Chondrocyte (in vitro differentiated cells): ENCODE measurements around the gene ALDOC. TPM values are rescaled to one million over a fixed set of nuclear protein-coding genes. Genes with fewer than 3 reads are reported as not detected.

Experiments used
- DNase-seq: peaks from one replicate; pipeline ENCODE4 v3.0.0; 2021; ENCODE audit warnings: mixed read lengths, low spot score
- H3K27ac Mint-ChIP-seq: one replicate; pipeline ENCODE4 v1.8.0; 2021; ENCODE audit warnings: mild to moderate bottlenecking, moderate library complexity, mixed read lengths; ENCODE audit not compliant: unreplicated experiment
- H3K27me3 Mint-ChIP-seq: 2 replicates; pipeline ENCODE4 v1.8.0; 2021; ENCODE audit warnings: low read depth, mixed read lengths
- H3K36me3 Mint-ChIP-seq: 2 replicates; pipeline ENCODE4 v1.8.0; 2021; ENCODE audit warnings: low read depth, mixed read lengths
- H3K4me1 Mint-ChIP-seq: 2 replicates; pipeline ENCODE4 v1.8.0; 2021; ENCODE audit warnings: low read depth, mild to moderate bottlenecking, mixed read lengths
- H3K4me3 Mint-ChIP-seq: one replicate; pipeline ENCODE4 v1.8.0; 2021; ENCODE audit warnings: mild to moderate bottlenecking, moderate library complexity, mixed read lengths; ENCODE audit not compliant: unreplicated experiment
- H3K9me3 Mint-ChIP-seq: 2 replicates; pipeline ENCODE4 v1.8.0; 2021; ENCODE audit warnings: low read depth, mixed read lengths
- total RNA-seq: library from RNA; stranded (reverse); gene quantifications from 3 replicates; pipeline ENCODE4 v1.2.1, GENCODE V29; 2021
- TF ChIP-seq, protein P1 (sequence below): fragments of 200-600 bp; sonication (generic); IDR thresholded peaks from 2 replicates; pipeline ENCODE4 v1.5.0; 2021; ENCODE audit warnings: antibody characterized with exemption, mild to moderate bottlenecking, moderate library complexity

ALDOC gene
- total RNA-seq, 1 donor from 2014 or later, result 9.5 TPM

DNA sequence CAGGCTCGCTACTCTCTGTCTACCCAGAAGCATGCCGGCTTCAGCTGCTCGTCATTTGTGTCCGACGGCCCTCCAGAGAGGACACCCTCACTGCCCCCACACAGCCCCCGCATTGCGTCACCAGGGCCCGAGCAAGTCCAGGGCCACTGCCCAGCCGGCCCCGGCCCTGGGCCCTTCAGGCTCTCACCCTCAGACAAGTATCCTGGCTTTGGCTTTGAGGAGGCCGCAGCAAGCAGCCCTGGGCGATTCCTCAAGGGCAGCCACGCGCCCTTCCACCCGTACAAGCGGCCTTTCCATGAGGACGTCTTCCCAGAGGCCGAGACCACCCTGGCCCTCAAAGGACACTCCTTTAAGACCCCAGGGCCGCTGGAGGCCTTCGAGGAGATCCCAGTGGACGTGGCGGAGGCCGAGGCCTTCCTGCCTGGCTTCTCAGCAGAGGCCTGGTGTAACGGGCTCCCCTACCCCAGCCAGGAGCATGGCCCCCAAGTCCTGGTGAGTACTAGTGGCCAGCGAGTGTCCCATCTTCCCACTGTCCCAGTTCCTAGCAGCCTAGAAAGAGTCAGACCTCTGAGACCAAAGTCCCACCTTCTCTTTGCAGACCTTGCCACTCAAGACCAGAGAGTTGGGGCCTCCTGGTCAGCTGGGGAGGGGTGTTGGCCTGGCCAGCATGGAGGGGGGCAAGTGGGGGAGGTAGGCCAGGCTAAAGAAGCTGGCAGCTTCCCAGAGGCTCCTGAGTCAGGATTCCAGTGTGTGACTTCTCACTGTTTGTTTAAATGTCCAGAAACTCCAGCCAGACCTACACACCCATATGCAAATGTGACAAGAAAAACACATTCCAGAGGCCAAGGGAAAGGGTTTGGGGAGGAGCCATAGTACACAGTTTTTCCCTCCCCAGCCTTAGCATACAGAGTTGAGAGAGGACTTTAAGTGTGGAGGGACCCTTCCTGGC is 51.9 kb downstream of the ALDOC start:
- Mint-ChIP-seq H3K36me3 (no peaks in the 10 kb centered on the region), H3K27ac (peak overlapping the region; percentile 29), H3K4me3 (no peak overlapping the region), H3K4me1 (peaks cover 39% of the 10 kb centered on the region), H3K9me3 (no peaks in the 10 kb centered on the region), H3K27me3 (peaks cover 3% of the 10 kb centered on the region)
- DNase-seq, result no peak
- TF ChIP-seq, protein P1, sequence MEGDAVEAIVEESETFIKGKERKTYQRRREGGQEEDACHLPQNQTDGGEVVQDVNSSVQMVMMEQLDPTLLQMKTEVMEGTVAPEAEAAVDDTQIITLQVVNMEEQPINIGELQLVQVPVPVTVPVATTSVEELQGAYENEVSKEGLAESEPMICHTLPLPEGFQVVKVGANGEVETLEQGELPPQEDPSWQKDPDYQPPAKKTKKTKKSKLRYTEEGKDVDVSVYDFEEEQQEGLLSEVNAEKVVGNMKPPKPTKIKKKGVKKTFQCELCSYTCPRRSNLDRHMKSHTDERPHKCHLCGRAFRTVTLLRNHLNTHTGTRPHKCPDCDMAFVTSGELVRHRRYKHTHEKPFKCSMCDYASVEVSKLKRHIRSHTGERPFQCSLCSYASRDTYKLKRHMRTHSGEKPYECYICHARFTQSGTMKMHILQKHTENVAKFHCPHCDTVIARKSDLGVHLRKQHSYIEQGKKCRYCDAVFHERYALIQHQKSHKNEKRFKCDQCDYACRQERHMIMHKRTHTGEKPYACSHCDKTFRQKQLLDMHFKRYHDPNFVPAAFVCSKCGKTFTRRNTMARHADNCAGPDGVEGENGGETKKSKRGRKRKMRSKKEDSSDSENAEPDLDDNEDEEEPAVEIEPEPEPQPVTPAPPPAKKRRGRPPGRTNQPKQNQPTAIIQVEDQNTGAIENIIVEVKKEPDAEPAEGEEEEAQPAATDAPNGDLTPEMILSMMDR, result no peak

DNA sequence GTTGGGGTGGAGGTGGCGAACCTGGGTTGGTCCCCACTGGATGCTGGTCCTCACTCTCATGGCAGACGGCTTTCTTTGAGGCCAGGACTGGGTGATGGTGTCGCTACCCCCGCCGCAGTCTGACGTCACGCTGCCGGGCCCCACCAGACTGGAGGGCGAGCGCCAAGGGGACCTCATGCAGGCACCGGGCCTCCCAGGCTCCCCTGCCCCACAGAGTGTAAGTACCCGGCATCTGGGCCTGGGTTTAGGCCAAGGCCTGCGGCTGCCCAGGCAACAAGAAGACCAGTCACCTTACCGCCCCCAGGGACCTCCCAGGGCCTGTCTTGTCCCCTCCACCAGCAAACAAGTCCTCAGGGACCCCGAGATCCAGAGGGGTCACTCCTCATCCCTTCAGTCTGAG is 52.8 kb downstream of the ALDOC start:
- Mint-ChIP-seq H3K27ac (no peak overlapping the region), H3K27me3 (peaks cover 5% of the 10 kb centered on the region), H3K9me3 (no peaks in the 10 kb centered on the region), H3K36me3 (no peaks in the 10 kb centered on the region), H3K4me1 (peaks cover 39% of the 10 kb centered on the region), H3K4me3 (no peak overlapping the region)
- TF ChIP-seq, protein P1, result no peak
- no peak for DNase-seq

DNA sequence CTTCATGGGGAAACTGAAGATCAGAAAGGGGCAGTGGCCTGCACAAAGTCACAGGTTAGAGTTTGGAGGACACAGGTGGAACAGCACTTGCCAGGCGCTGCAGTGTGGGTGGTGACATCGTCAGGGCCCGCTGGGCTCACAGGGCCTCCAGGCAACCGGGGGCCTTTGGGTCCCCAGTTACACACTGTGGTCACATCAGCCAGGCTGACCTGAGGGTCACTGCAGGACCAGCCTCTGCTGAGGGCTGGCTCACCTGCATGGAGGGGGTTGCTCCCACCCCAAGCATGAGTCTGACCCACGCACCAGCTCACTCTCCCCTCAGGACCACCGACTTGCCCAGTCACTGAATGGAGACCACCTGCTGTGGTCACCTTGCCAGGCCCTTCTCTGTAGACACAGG is 53.5 kb downstream of the ALDOC start:
- H3K4me3 Mint-ChIP-seq, result no peak overlapping the region
- DNase-seq, result no peak
- peaks cover 5% of the 10 kb centered on the region for H3K27me3 Mint-ChIP-seq
- TF ChIP-seq, protein P1, result no peak
- peaks cover 35% of the 10 kb centered on the region for H3K4me1 Mint-ChIP-seq
- H3K36me3 Mint-ChIP-seq, result no peaks in the 10 kb centered on the region
- H3K27ac Mint-ChIP-seq, result no peak overlapping the region
- H3K9me3 Mint-ChIP-seq, result no peaks in the 10 kb centered on the region

Other genes with a start within 250 kb of the ALDOC start
- gene IFT20, start 241.4 kb downstream of the ALDOC start, total RNA-seq, result 63.7 to 70.2 TPM (median 64.3 TPM) in 3 replicates
- 52.0 to 79.5 TPM (median 74.0 TPM) in 3 replicates for gene TNFAIP1, start 241.1 kb downstream of the ALDOC start, total RNA-seq
- 70.1 to 70.8 TPM (median 70.4 TPM) in 3 replicates for gene POLDIP2, start 219.4 kb downstream of the ALDOC start, total RNA-seq
- not detected in 3 replicates for gene SEBOX, start 211.7 kb downstream of the ALDOC start, total RNA-seq
- gene VTN, start 206.6 kb downstream of the ALDOC start, total RNA-seq, result 0.31 to 0.55 TPM (median 0.41 TPM) in 3 replicates
- gene SARM1, start 205.2 kb downstream of the ALDOC start, total RNA-seq, result 22.2 to 24.1 TPM (median 23.0 TPM) in 3 replicates
- gene SLC46A1, start 170.7 kb downstream of the ALDOC start, total RNA-seq, result 12.7 to 13.2 TPM (median 13.0 TPM) in 3 replicates
- not detected in 3 replicates for gene SLC13A2, start 103.3 kb downstream of the ALDOC start, total RNA-seq
- gene FOXN1, start 70.5 kb downstream of the ALDOC start, total RNA-seq, result not detected in 3 replicates
- gene UNC119, start 24.3 kb downstream of the ALDOC start, total RNA-seq, result 19.8 to 24.9 TPM (median 24.1 TPM) in 3 replicates
- 56.5 to 65.7 TPM (median 62.9 TPM) in 3 replicates for gene PIGS, start 5.4 kb downstream of the ALDOC start, total RNA-seq
- gene SPAG5, start 22.1 kb upstream of the ALDOC start, total RNA-seq, result 10.3 to 20.3 TPM (median 12.9 TPM) in 3 replicates
- gene RSKR, start 37.3 kb upstream of the ALDOC start, total RNA-seq, result 4.7 to 9.0 TPM (median 6.4 TPM) in 3 replicates
- 112 to 158 TPM (median 114 TPM) in 3 replicates for gene BLTP2, start 68.3 kb upstream of the ALDOC start, total RNA-seq
- 53.6 to 58.2 TPM (median 57.8 TPM) in 3 replicates for gene SDF2, start 85.0 kb upstream of the ALDOC start, total RNA-seq
- gene SUPT6H, start 85.3 kb upstream of the ALDOC start, total RNA-seq, result 63.5 to 81.5 TPM (median 63.9 TPM) in 3 replicates
- 1.4 to 2.3 TPM (median 2.0 TPM) in 3 replicates for gene PROCA1, start 135.0 kb upstream of the ALDOC start, total RNA-seq
- 128 to 132 TPM (median 131 TPM) in 3 replicates for gene RAB34, start 141.0 kb upstream of the ALDOC start, total RNA-seq
- 853 to 1,026 TPM (median 884 TPM) in 3 replicates for gene RPL23A, start 143.1 kb upstream of the ALDOC start, total RNA-seq
- 12.4 to 12.9 TPM (median 12.6 TPM) in 3 replicates for gene TLCD1, start 149.3 kb upstream of the ALDOC start, total RNA-seq
- 5.3 to 6.1 TPM (median 5.5 TPM) in 3 replicates for gene NEK8, start 151.9 kb upstream of the ALDOC start, total RNA-seq
- 68.0 to 76.3 TPM (median 73.3 TPM) in 3 replicates for gene TRAF4, start 167.1 kb upstream of the ALDOC start, total RNA-seq